Endodermal cell (in vitro differentiated cells): ENCODE data around the gene CFAP74. TPM values are rescaled to one million over a fixed set of nuclear protein-coding genes. Genes with fewer than 3 reads are reported as not detected.

Source experiments
- DNase-seq: peaks from one replicate; pipeline ENCODE4 v3.0.0-alpha.2; 2017
- H3K27ac ChIP-seq: 2 replicates; pipeline ENCODE4 v1.5.1; 2013; ENCODE audit warnings: mild to moderate bottlenecking, low read depth, low read length, moderate library complexity
- H3K27me3 ChIP-seq: 2 replicates; pipeline ENCODE4 v1.6.1; 2013; ENCODE audit warnings: mild to moderate bottlenecking, low read length, moderate library complexity; ENCODE audit not compliant: insufficient read depth, control insufficient read depth, poor library complexity, severe bottlenecking
- H3K36me3 ChIP-seq: 2 replicates; pipeline ENCODE4 v1.7.0; 2013; ENCODE audit warnings: mild to moderate bottlenecking, low read length, moderate library complexity; ENCODE audit not compliant: control insufficient read depth, insufficient read depth
- H3K4me1 ChIP-seq: one replicate; pipeline ENCODE4 v1.7.0; 2013; ENCODE audit warnings: low read length; ENCODE audit not compliant: control insufficient read depth, insufficient read depth
- H3K4me3 ChIP-seq: 2 replicates; pipeline ENCODE4 v1.5.1; 2013; ENCODE audit warnings: mild to moderate bottlenecking, low read length, moderate library complexity
- H3K9ac ChIP-seq: 2 replicates; pipeline ENCODE4 v1.6.1; 2013; ENCODE audit warnings: mild to moderate bottlenecking, low read length, moderate library complexity; ENCODE audit not compliant: poor library complexity, severe bottlenecking; ENCODE audit errors: extremely low read depth
- H3K9me3 ChIP-seq: 2 replicates; pipeline ENCODE4 v1.6.1; 2013; ENCODE audit warnings: mild to moderate bottlenecking, low read length, moderate library complexity; ENCODE audit not compliant: control insufficient read depth
- H3K27ac Mint-ChIP-seq: 2 replicates; pipeline ENCODE4 v1.8.0; 2020; ENCODE audit warnings: mixed read lengths
- H3K27me3 Mint-ChIP-seq: 2 replicates; pipeline ENCODE4 v1.8.0; 2021; ENCODE audit warnings: mild to moderate bottlenecking, mixed read lengths; ENCODE audit not compliant: insufficient read depth
- H3K36me3 Mint-ChIP-seq: 2 replicates; pipeline ENCODE4 v1.8.0; 2020; ENCODE audit warnings: low read depth, mixed read lengths
- H3K4me1 Mint-ChIP-seq: 2 replicates; pipeline ENCODE4 v1.8.0; 2020; ENCODE audit warnings: mixed read lengths
- H3K4me3 Mint-ChIP-seq: 2 replicates; pipeline ENCODE4 v1.8.0; 2020; ENCODE audit warnings: mild to moderate bottlenecking, moderate library complexity, mixed read lengths
- H3K9me3 Mint-ChIP-seq: 2 replicates; pipeline ENCODE4 v1.8.0; 2020; ENCODE audit warnings: mild to moderate bottlenecking, mixed read lengths
- WGBS, 2 experiments: methylation state at CpG; one replicate each; pipeline versions ENCODE4 v1.1.5 to v1.1.7; 2013; ENCODE audit warnings: missing lambda C conversion rate in 2 of 2, mixed read lengths in 1 of 2; ENCODE audit not compliant: insufficient coverage in 1 of 2, insufficient read length in 1 of 2; 5-methylcytosine and 5-hydroxymethylcytosine counted together
- total RNA-seq, 2 donors: library from RNA; stranded (reverse); fragmentation: NEBNext Ultra II Directional in 1 of 2; extraction: Animal tissue kit (Norgen Biotek cat#: 25700) in 1 of 2; gene quantifications; 2 replicates in 1 of 2; 3 replicates in 1 of 2; pipeline ENCODE4 v1.2.1, GENCODE V29; 2021
- TF ChIP-seq, protein P1 (sequence below): fragments of 200-600 bp; sonication (generic); conservative IDR thresholded peaks from 2 replicates; pipeline ENCODE4 v1.5.0; 2021; ENCODE audit warnings: antibody characterized with exemption, mild to moderate bottlenecking

CFAP74 gene
- total RNA-seq, 2 donors from 2014 or later: 0.58 to 0.75 TPM

DNA sequence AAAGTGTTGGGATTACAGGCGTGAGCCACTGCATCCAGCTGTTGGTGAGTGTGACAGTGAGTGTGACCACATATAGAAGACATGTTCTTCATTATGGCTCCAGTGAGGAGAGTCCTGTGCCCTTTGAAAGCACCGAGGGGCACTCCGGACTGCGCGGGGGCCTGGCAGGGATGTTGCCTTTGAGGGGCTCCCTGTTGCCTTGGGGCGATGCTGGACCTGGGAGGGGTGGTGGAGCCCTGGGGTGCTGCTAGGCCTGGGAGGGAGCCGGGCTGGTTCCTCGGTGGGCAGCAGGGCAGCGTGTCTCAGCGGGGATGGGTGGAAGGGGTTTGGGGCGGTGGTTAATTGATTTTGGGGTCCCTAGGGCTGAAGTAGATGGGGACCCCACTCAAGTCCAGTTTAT is 25.5 kb downstream of the CFAP74 start:
- TF ChIP-seq, protein P1, sequence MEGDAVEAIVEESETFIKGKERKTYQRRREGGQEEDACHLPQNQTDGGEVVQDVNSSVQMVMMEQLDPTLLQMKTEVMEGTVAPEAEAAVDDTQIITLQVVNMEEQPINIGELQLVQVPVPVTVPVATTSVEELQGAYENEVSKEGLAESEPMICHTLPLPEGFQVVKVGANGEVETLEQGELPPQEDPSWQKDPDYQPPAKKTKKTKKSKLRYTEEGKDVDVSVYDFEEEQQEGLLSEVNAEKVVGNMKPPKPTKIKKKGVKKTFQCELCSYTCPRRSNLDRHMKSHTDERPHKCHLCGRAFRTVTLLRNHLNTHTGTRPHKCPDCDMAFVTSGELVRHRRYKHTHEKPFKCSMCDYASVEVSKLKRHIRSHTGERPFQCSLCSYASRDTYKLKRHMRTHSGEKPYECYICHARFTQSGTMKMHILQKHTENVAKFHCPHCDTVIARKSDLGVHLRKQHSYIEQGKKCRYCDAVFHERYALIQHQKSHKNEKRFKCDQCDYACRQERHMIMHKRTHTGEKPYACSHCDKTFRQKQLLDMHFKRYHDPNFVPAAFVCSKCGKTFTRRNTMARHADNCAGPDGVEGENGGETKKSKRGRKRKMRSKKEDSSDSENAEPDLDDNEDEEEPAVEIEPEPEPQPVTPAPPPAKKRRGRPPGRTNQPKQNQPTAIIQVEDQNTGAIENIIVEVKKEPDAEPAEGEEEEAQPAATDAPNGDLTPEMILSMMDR: no peak

DNA sequence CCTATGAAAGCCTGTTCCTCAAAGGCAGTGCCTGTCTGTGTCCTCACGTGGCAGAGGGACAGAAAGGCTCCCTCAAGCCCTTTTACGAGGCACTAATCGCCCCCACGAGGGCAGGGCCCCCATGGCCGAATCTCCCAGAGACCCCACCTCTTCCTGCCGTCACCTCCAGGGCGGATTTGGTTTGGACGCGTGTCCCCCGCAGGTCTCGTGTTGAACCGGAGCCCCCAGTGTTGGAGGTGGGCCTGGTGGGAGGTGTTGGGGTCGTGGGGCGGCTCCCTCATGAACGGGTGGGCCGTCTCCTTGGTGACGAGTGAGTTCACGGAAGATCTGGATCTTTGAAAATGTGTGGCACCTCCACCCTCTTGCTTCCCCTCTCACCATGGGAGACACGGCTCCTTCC is 27.6 kb downstream of the CFAP74 start:
- WGBS, 2 experiments: 92 to 99% methylated on average over 9 to 19 of the region's 19 CpGs
- no peak overlapping the region for H3K27ac ChIP-seq
- H3K27ac Mint-ChIP-seq: no peak overlapping the region

More for the DNA sequence above, 25.5 kb downstream of the CFAP74 start:
- Mint-ChIP-seq H3K27ac (no peak overlapping the region), H3K9me3 (peaks cover 13% of the 10 kb centered on the region), H3K36me3 (no peaks in the 10 kb centered on the region), H3K4me1 (no peaks in the 10 kb centered on the region), H3K4me3 (no peak overlapping the region), H3K27me3 (no peaks in the 10 kb centered on the region)
- no peak overlapping the region for H3K27ac ChIP-seq
- H3K9me3 ChIP-seq: no peaks in the 10 kb centered on the region
- H3K9ac ChIP-seq: no peak overlapping the region
- H3K27me3 ChIP-seq: no peaks in the 10 kb centered on the region
- 77 to 100% methylated on average over 2 to 11 of the region's 11 CpGs for WGBS, 2 experiments
- no peak overlapping the region for H3K4me3 ChIP-seq
- H3K36me3 ChIP-seq: no peaks in the 10 kb centered on the region
- no peak for DNase-seq
- H3K4me1 ChIP-seq: no peaks in the 10 kb centered on the region

DNA sequence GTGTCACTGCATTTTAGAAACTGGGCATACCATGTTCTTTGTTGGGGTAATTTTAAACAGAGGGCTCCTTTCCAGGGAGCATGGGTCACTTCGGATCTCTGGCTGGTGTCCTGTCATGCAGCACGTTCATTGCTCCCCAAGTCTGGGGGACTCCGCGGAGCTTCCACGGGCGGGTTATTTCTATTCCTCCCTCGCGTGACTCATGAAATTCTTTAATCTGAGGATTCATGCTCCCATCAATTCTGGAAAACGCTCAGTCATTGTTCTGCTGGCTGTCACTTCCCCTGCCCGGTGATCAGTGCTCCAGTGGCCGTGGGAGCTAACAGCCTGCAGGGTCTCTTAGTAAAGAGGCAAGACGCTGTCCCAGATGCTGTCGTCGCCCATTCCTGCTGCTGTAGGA is 28.1 kb downstream of the CFAP74 start:
- no peaks in the 10 kb centered on the region for H3K4me1 Mint-ChIP-seq
- no peaks in the 10 kb centered on the region for H3K27me3 Mint-ChIP-seq
- Histone ChIP-seq H3K4me3 (no peak overlapping the region), H3K9me3 (no peaks in the 10 kb centered on the region), H3K9ac (no peak overlapping the region), H3K36me3 (no peaks in the 10 kb centered on the region), H3K27me3 (no peaks in the 10 kb centered on the region), H3K27ac (no peak overlapping the region), H3K4me1 (no peaks in the 10 kb centered on the region)
- H3K9me3 Mint-ChIP-seq: peaks cover 14% of the 10 kb centered on the region
- TF ChIP-seq, protein P1: no peak
- H3K27ac Mint-ChIP-seq: no peak overlapping the region
- 91 to 93% methylated on average over 14 of the region's 14 CpGs for WGBS, 2 experiments
- H3K4me3 Mint-ChIP-seq: no peak overlapping the region
- DNase-seq: no peak
- no peaks in the 10 kb centered on the region for H3K36me3 Mint-ChIP-seq

More for the DNA sequence above, 27.6 kb downstream of the CFAP74 start:
- TF ChIP-seq, protein P1: no peak
- Mint-ChIP-seq H3K4me3 (no peak overlapping the region), H3K4me1 (no peaks in the 10 kb centered on the region), H3K27me3 (no peaks in the 10 kb centered on the region), H3K36me3 (no peaks in the 10 kb centered on the region), H3K9me3 (peaks cover 12% of the 10 kb centered on the region)
- no peak for DNase-seq
- H3K9me3 ChIP-seq: no peaks in the 10 kb centered on the region
- no peak overlapping the region for H3K9ac ChIP-seq
- H3K36me3 ChIP-seq: no peaks in the 10 kb centered on the region
- H3K4me3 ChIP-seq: no peak overlapping the region
- H3K4me1 ChIP-seq: no peaks in the 10 kb centered on the region
- H3K27me3 ChIP-seq: no peaks in the 10 kb centered on the region
